ENCODE measurements around the gene MLKL. TPM values are rescaled to one million over a fixed set of nuclear protein-coding genes. Genes with fewer than 3 reads are reported as not detected.

MLKL gene
- total and polyA plus RNA-seq, 9 donors: 1.5 to 9.5 (median 2.5) TPM

DNA sequence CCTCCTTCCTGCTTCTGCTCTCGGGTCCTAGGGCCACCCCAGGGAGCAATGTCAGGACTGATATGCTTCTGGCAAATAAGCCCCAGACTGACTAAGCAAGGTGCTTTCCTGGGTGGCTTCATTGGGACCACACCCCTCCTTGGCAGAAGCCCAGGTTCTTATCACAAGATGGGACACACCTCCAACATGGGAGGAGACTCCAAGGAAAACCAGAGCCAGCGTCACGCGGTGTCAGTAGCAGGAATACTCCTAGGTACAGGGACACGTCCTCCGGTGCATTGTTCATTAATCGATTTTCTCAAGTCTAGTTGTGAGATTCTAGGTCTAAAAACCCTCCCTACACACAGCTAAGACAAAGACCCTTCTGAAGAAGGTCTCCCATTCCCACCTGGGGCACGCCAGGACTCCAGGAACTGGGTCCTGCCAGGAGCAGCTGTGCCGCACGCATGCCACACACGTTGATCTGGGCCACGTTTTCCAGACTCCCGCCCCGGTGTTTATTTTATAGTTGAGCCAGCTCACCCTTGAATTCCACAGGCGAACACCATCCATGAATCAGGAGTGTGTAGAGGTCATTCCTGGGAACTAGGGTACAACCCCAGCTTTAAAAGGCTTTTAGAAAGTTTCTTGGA, 43.1 kb upstream of the MLKL start:
- H3K4me1 ChIP-seq (ENCODE audit: insufficient read depth): no peaks in the 10 kb centered on the region
- no peaks in the 10 kb centered on the region for H3K27me3 ChIP-seq
- intact Hi-C loops (cut with DNase I): no loop called here
- no peaks in the 10 kb centered on the region for H3K9me3 ChIP-seq
- TF ChIP-seq POLR2A (IDR thresholded peaks at IDR 0.05) (no peak), CTCF (IDR thresholded peaks at IDR 0.05) (no peak), EP300 (IDR thresholded peaks at IDR 0.05) (no peak)
- no peak overlapping the region for H3K27ac ChIP-seq
- DNase-seq: no peak
- WGBS, 3 donors: 20 to 32% (median 21%) methylated on average over 15 of the region's 15 CpGs
- no peak overlapping the region for H3K4me3 ChIP-seq
- H3K36me3 ChIP-seq: no peaks in the 10 kb centered on the region

GRCh38 chr16:74743045-74743667, 42.5 kb upstream of the MLKL start:
- H3K27ac ChIP-seq: no peak overlapping the region

DNA sequence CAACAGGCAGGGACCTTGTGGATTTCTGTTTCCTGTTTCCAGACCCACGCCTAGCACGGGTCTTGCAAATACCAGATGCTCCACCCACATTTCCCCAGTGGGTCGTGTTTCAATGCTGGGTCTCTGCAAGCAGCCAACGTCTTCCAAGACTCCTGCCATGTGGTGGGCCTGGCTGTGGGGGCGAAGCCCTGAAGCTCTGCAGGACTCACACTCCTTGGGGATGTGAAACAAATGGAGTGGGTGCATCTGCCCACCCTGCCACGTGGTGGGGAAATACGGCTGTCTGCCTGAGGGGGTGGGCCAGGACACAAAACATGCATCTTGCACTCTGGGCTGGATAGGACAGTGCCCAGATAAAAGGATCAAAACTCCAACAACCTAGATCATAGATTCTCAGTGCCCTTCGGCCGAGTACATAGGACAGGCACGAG, 41.4 kb upstream of the MLKL start:
- intact Hi-C loops (cut with DNase I): no loop called here
- Histone ChIP-seq H3K4me1 (ENCODE audit: insufficient read depth) (no peaks in the 10 kb centered on the region), H3K27me3 (no peaks in the 10 kb centered on the region), H3K27ac (no peak overlapping the region), H3K36me3 (no peaks in the 10 kb centered on the region), H3K9me3 (no peaks in the 10 kb centered on the region), H3K4me3 (no peak overlapping the region)
- TF ChIP-seq EP300 (IDR thresholded peaks at IDR 0.05) (no peak), CTCF (IDR thresholded peaks at IDR 0.05) (no peak), POLR2A (IDR thresholded peaks at IDR 0.05) (no peak)
- WGBS, 3 donors: 33 to 40% (median 35%) methylated on average over 10 of the region's 10 CpGs
- DNase-seq: no peak

More at GRCh38 chr16:74743045-74743667, 42.5 kb upstream of the MLKL start:
- TF ChIP-seq POLR2A (IDR thresholded peaks at IDR 0.05) (no peak), CTCF (IDR thresholded peaks at IDR 0.05) (no peak), EP300 (IDR thresholded peaks at IDR 0.05) (no peak)
- intact Hi-C loops (cut with DNase I): no loop called here
- no peaks in the 10 kb centered on the region for H3K27me3 ChIP-seq
- DNase-seq: no peak
- no peaks in the 10 kb centered on the region for H3K36me3 ChIP-seq
- no peaks in the 10 kb centered on the region for H3K4me1 ChIP-seq (ENCODE audit: insufficient read depth)
- no peak overlapping the region for H3K4me3 ChIP-seq
- 26 to 37% (median 31%) methylated on average over 8 of the region's 8 CpGs for WGBS, 3 donors
- no peaks in the 10 kb centered on the region for H3K9me3 ChIP-seq

GRCh38 chr16:74740795-74741304, 40.2 kb upstream of the MLKL start:
- intact Hi-C loops (cut with DNase I): no loop called here
- H3K4me1 ChIP-seq (ENCODE audit: insufficient read depth): no peaks in the 10 kb centered on the region
- H3K27me3 ChIP-seq: no peaks in the 10 kb centered on the region
- TF ChIP-seq EP300 (IDR thresholded peaks at IDR 0.05) (no peak), POLR2A (IDR thresholded peaks at IDR 0.05) (no peak), CTCF (IDR thresholded peaks at IDR 0.05) (no peak)
- no peaks in the 10 kb centered on the region for H3K36me3 ChIP-seq
- no peak for DNase-seq
- H3K4me3 ChIP-seq: no peak overlapping the region
- 73 to 81% (median 79%) methylated on average over 13 of the region's 13 CpGs for WGBS, 3 donors
- H3K9me3 ChIP-seq: no peaks in the 10 kb centered on the region
- no peak overlapping the region for H3K27ac ChIP-seq

All from ovary (tissue), 9 donors.